Brain pericyte (primary cell): ENCODE results near the gene TFPI.
"Not testable (repeated sequence)": the region's sequence is repeated elsewhere in the genome, so short reads cannot be mapped to it uniquely, and the experiment has no call there.

Source experiments
- DNase-seq: peaks from one replicate; pipeline ENCODE4 v3.0.0-alpha.2; 2012; ENCODE audit warnings: low read depth, low spot score

TFPI gene

GRCh38 chr2:187528042-187528441, 26.2 kb downstream of the TFPI start:
- no peak for DNase-seq

- DNase-seq = no peak
Measured at GRCh38 chr2:187527262-187527661, 27.0 kb downstream of the TFPI start.

- DNase-seq = no peak
Measured at GRCh38 chr2:187526792-187527191, 27.4 kb downstream of the TFPI start.

GRCh38 chr2:187525163-187525900, 28.9 kb downstream of the TFPI start:
- DNase-seq = no peak

- no peak for DNase-seq
Measured at GRCh38 chr2:187523325-187523724, 30.9 kb downstream of the TFPI start.

- DNase-seq = no peak
Measured at GRCh38 chr2:187520121-187520624, 34.1 kb downstream of the TFPI start.

- DNase-seq = no peak
Measured at GRCh38 chr2:187519419-187520120, 34.7 kb downstream of the TFPI start.

- not testable (repeated sequence) for DNase-seq
Measured at GRCh38 chr2:187517750-187518361, 36.4 kb downstream of the TFPI start.

- not testable (repeated sequence) for DNase-seq
Measured at GRCh38 chr2:187516630-187517510, 37.4 kb downstream of the TFPI start.

GRCh38 chr2:187514930-187515329, 39.3 kb downstream of the TFPI start:
- DNase-seq = no peak

GRCh38 chr2:187514235-187514829, 39.9 kb downstream of the TFPI start:
- not testable (repeated sequence) for DNase-seq

GRCh38 chr2:187513460-187514234, 40.6 kb downstream of the TFPI start:
- DNase-seq = not testable (repeated sequence)

- no peak for DNase-seq
Measured at GRCh38 chr2:187511356-187512315, 42.6 kb downstream of the TFPI start.

- not testable (repeated sequence) for DNase-seq
Measured at GRCh38 chr2:187510419-187511355, 43.5 kb downstream of the TFPI start.

- DNase-seq = no peak
Measured at GRCh38 chr2:187509667-187510417, 44.4 kb downstream of the TFPI start.

- no peak for DNase-seq
Measured at GRCh38 chr2:187506416-187506815, 47.8 kb downstream of the TFPI start.

- no peak for DNase-seq
Measured at GRCh38 chr2:187505065-187505672, 49.1 kb downstream of the TFPI start.
